GM18909 (cell line): ENCODE measurements around the gene RPL13.
"Not testable (repeated sequence)": the region's sequence is repeated elsewhere in the genome, so short reads cannot be mapped to it uniquely, and the experiment has no call there.

Experiments
- ATAC-seq: cut with Tn5 transposase; IDR thresholded peaks from one replicate; pipeline ENCODE4 v1.9.1; 2021; ENCODE audit warnings: mild to moderate bottlenecking; ENCODE audit not compliant: unreplicated experiment, poor library complexity

The RPL13 gene

GRCh38 chr16:89575247-89576152, 15.0 kb downstream of the RPL13 start, which contains the start of gene CPNE7:
CPNE7 (plus strand) TSS chr16:89575758; CDS start chr16:89575898, 140 bp downstream.
- no peak for ATAC-seq

DNA sequence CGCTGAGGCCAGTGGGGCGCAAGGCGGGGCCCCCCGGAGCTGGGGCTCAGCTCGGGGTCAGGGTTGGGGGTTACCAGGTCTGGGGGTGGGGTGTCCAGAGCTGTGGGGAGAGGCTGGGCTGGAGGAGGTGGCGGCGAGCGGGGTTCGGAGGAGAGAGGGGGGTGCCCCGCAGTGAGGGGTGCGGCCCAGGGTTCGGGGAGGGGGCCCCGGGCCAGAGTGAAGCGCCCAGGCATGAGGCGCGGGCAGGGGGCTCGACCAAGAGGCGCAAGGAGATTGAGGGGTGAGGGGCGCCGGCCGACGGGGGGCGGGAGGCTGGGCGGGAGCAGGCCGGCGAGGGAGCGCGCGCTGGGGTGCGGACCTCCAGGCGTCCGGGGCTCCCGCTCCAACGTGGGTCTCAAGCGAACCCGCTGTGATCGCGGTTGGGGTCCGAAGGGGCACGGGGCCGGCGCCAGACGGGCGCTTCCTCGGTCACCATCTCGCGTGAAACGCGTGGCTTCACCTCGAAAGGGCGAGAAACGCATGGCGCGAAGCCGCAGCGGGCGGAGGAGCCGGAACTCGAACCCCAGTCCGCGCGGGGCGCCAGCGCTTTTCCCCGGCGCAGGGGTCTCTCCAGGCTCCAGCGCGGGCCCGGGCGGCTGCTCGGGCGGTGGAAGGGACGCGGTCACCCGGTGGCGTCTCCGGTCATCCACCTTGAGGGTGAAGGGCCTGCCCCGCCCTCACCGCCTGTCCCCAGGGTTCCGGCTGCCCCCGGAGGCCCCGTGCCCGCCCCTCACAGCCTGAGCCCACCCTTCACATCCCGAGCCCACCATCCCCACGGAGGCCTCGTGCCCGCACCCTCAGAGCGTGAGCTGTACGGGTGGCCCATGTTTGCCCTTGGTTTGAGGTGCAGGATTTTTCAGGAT, 15.9 kb downstream of the RPL13 start:
- ATAC-seq, result no peak

DNA sequence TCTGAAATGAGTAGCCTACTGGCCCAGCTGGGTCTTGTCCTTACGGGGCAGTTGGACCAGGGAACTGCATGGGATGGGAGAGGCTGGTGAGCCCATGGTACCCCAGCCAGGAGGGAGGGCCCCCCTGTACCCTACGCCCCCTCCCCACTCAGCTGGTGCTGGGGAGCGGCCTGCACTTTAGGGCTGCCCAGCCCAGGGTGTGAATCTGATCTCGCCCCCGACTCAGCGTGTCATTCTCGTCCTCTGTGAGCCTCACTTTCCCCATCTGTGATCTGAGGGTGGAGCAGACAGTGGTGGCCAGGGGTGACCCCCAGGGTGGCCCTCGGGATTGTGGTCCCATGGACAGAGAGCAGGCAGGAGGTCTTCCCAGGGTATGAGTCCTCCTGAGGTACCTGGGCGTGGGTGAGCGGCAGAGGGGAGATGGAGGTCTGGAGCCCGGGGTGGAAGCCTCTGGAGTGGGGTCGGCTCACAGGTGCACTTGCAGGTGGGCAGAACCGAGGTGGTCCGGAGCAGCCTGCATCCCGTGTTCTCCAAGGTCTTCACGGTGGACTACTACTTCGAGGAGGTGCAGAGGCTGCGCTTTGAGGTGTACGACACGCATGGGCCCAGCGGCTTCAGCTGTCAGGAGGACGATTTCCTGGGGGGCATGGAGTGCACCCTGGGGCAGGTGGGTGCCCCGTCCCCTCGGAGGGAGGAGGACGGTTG, 16.7 kb downstream of the RPL13 start:
- no peak for ATAC-seq

DNA sequence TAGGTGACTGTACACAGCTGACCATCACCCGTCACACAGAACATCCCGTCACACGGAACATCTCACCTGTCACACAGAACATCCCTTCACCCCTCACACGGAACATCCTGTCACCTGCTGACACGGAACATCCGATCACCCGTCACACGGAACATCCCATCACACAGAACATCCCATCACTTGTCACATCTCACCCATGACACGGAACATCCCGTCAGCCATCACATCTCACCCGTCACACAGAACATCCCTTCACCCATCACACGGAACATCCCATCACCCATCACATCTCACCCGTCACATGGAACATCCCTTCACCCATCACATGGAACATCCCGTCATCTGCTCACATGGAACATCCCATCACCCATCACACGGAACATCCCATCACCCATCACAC, 18.9 kb downstream of the RPL13 start:
- ATAC-seq, result no peak

DNA sequence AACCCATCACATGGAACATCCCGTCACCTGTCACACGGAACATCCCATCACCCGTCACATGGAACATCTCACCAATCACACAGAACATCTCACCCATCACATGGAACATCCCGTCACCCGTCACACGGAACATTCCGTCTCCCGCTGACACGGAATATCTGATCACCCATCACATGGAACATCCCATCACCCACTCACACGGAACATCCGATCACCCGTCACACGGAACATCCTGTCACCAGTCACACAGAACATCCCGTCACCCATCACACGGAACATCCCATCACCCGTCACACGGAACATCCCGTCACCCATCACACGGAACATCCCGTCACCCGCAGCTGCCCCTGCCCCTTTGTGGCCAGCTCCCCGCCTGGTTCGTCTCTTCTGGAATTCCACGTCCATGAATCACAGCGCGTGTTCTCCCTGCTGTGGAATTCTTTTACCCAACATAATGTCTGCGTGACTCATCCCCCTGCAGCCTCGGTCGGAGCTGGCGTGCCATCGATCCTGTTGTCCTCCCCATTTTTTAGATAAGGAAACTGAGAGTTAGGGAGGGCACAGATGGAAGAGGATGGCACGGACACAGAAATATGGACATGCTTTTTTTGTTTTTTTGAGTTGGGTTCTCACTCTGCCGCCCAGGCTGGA, 20.7 kb downstream of the RPL13 start:
- ATAC-seq, result no peak

DNA sequence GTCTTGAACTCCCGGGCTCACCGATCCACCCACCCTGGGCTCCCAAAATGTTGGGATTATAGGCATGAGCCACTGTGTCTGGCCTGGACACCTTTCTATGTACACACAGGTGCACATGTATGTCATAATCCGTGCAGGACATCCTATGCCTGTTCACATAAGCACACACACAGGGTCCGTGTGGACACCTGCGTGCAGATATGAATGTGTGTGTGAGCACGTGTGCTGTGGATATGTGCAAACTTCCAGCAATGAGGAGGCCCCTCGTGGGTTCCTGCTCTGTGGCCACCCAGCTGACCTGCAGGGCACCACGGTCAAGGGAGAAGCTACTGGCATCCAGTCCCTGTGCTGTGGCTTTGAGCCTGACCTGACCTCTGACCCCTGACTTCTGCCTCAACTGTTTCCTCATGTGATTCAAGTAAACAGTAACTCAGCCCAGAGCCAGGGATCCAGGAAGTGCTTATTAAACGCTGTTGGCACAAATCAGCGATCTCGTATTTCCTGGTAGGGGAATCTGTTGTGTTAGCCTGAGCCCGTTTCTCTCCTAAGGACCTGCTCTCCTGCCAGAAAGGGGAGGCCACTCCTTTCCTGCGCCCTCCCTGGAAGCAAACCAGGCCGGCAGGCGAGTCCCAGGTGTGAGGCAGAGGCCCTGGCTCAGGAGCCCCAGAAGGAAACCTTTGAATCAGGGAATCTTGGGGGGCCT, 21.5 kb downstream of the RPL13 start:
- ATAC-seq, result no peak

- no peak for ATAC-seq
Observed at GRCh38 chr16:89582614-89583196, 22.2 kb downstream of the RPL13 start.

GRCh38 chr16:89583197-89583894, 22.9 kb downstream of the RPL13 start:
- no peak for ATAC-seq

- no peak for ATAC-seq
Observed at GRCh38 chr16:89583895-89584644, 23.6 kb downstream of the RPL13 start.

DNA sequence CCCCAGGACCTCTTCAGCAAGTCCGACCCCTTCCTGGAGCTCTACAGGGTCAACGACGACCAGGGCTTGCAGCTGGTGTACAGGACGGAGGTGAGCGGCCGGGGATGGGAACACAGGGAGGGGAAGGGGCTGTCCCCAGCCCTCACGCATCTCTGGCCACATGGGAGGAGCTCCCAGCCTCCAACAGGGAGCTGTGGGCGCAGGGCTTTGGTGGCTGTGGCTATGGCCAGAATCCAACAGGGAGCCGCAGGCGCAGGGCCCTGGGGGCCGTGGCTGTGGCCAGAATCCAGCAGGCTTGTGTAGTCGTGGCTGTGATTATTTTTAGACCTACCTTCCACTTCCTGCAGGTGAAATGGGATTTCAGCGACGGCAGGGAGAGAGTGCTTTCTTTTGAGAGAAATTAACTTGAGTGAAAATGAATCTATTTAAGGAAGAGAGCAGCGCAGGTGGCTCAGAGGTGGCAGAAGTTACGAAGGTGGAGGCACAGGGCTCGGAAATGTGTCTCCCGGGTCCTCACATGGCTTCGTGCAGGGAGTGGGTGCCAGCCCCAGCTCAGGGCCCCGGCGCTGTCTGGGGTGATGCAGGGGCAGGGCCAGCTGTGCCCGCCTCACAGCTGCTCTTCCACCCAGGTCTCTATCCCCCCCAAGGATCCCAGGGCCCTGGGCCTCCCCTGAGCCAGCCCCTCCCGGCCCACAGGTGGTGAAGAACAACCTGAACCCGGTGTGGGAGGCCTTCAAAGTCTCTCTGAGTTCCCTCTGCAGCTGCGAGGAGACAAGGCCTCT, 24.5 kb downstream of the RPL13 start:
- no peak for ATAC-seq

DNA sequence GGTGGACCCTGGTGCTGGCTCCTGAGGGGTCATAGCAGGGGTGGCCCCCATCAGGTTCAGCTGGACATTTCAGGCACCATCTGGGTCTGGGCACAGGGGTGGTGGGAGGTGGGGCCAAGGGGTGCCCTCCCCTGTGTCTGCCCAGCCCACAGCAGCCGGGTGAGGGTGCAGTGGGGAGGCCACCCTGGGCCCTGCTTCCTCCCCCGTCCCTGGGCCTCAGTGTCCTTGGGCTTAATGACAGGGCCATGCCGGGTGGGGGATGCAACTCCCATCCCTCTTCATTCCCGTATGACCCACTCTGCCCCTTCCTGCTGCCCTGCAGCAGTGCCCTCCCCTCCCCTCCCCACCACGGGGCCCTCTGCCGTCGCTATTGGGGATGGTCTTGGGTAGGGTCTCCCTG, 25.7 kb downstream of the RPL13 start:
- no peak for ATAC-seq

DNA sequence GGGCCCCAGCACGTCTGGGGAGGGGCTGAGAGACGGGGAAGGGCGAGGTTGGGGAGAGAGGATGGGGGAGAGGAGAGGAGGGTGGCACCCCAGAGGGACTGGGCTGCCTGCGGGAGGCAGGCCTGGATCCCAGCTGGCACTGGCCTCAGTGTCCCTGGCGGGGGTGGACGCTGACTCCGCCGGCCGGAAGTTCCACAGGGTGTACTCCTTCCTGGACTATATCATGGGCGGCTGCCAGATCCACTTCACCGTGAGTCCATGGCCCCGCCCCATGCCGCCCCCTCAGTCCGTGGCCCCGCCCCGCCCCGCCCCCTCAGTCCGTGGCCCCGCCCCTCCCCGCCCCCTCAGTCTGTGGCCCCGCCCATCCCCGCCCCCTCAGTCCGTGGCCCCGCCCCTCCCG, 26.4 kb downstream of the RPL13 start:
- no peak for ATAC-seq

DNA sequence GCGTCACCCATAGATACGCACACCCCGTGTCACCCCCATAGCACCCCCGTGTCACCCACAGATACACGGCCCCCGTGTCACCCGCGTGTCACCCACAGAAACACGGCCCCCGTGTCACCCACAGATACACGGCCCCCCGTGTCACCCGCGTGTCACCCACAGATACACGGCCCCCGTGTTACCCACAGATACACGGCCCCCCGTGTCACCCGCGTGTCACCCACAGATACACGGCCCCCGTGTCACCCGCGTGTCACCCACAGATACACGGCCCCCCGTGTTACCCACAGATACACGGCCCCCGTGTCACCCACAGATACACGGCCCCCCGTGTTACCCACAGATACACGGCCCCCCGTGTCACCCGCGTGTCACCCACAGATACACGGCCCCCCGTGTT, 27.2 kb downstream of the RPL13 start:
- ATAC-seq, result not testable (repeated sequence)

DNA sequence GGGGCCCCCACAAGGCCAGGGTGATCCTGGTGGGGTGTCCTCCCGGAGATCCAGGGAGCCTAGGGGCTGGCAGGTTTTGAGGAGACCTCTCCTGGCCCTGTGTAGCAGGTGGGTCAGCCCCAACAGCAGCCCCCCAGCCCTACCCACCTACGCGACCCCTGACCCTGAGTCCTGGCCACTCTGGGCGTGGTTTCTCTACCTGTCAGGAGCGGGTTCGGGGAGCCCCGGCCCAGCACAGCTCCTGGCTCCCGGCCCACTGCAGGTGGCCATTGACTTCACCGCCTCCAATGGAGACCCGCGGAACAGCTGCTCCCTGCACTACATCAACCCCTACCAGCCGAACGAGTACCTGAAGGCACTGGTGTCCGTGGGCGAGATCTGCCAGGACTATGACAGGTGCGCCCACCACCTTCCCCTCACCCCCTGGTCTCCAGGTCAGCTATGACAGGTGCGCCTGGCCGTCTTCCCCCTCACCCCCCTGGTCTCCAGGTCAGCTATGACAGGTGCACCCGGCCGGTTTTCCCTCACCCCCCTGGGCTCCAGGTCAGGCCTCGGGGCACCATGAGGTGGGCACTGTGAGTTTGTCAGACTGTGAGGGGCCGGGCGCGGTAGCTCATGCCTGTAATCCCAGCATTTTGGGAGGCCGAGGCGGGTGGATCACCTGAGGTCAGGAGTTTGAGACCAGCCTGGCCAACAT, 28.1 kb downstream of the RPL13 start:
- ATAC-seq, result no peak

- ATAC-seq, result no peak
Observed at GRCh38 chr16:89589241-89589926, 28.9 kb downstream of the RPL13 start.

- no peak for ATAC-seq
Observed at GRCh38 chr16:89593841-89594240, 33.4 kb downstream of the RPL13 start.
